HG02970 (cell line): ENCODE measurements around the gene CMTM1.
"Not testable (repeated sequence)": the region's sequence is repeated elsewhere in the genome, so short reads cannot be mapped to it uniquely, and the experiment has no call there.

Source experiments
- ATAC-seq: cut with Tn5 transposase; IDR thresholded peaks from one replicate; pipeline ENCODE4 v1.9.1; 2021; ENCODE audit warnings: mild to moderate bottlenecking, moderate library complexity, moderate number of reproducible peaks; ENCODE audit not compliant: unreplicated experiment, low FRiP score

The CMTM1 gene

DNA sequence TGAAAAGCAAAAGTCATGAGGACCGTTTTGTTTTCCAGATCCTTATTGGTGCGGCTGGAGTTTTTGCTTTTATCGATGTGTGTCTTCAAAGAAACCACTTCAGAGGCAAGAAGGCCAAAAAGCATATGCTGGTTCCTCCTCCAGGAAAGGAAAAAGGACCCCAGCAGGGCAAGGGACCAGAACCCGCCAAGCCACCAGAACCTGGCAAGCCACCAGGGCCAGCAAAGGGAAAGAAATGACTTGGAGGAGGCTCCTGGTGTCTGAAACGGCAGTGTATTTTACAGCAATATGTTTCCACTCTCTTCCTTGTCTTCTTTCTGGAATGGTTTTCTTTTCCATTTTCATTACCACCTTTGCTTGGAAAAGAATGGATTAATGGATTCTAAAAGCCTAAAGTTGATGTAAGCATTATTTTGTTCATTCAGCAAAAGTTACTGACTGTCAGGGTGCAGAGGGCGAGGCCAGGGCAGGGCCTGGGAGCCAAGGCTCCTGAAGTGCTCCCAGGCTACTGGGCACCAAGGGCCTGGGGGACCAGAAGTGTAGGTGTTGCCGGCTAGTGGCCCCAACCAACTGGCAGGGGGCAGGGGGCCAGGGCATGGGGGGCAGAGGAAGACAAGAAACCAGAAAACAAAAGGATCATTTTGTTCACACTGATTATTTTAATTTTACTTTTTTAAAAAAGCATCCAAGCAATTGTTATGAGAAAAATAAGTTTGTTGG lies 21.8 kb downstream of the CMTM1 start:
- ATAC-seq: no peak

- no peak for ATAC-seq
Measured at GRCh38 chr16:66588981-66589713, 22.9 kb downstream of the CMTM1 start.

- ATAC-seq: no peak
Measured at GRCh38 chr16:66590322-66590721, 24.1 kb downstream of the CMTM1 start.

- no peak for ATAC-seq
Measured at GRCh38 chr16:66591018-66591417, 24.8 kb downstream of the CMTM1 start.

DNA sequence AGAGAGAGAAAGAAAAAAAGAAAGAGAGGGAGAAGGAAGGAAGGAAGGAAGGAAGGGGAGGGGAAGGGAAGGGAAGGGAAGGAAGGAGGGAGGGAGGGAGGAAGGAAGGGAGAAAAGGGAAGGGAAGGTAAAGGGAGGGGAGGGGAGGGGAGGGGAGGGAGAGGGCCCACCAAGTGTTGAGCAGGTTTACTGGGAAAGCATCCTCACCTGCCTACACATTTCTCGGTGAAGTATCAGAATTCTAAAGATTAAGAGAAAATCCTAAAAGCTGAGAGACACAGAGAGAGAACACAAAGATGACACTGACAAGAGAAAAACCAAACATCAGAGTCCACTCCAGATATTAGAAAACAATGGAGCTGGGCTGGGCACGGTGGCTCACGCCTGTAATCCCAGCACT lies 26.0 kb downstream of the CMTM1 start:
- no peak for ATAC-seq

DNA sequence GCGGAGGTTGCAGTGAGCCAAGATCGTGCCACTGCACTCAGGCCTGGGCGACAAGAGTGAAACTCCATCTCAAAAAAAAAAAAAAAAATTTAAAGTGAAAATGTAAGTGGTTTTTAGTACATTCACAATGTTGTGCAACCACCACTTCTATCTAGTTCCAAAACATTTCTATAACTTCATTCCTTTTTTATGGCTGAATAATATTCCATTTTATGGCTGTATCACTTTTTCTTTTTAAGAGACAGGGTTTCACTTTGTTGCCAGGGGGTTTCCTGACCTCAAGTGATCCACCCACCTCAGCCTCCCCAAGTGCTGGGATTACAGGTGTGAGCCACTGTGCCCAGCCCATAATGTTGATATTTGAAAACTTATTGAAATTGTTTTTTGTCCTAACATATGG lies 26.6 kb downstream of the CMTM1 start:
- no peak for ATAC-seq

DNA sequence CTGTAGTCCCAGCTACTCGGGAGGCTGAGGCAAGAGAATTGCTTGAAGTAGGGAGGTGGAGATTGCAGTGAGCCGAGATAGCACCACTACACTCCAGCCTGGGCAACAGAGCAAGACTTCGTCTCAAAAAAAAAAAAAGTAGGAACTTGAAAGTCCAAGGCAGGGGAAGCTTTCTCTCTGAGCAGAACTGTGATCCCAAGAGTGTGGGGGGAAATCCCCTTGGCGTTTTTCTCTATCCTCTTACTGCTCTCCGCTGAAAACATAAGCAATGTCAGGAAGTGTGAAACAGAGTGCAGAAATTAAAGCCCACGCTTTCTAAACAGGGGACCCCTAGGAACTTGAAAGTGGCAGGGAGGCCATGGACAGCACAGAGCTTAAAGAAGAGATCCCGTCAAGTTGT lies 28.5 kb downstream of the CMTM1 start:
- no peak for ATAC-seq

DNA sequence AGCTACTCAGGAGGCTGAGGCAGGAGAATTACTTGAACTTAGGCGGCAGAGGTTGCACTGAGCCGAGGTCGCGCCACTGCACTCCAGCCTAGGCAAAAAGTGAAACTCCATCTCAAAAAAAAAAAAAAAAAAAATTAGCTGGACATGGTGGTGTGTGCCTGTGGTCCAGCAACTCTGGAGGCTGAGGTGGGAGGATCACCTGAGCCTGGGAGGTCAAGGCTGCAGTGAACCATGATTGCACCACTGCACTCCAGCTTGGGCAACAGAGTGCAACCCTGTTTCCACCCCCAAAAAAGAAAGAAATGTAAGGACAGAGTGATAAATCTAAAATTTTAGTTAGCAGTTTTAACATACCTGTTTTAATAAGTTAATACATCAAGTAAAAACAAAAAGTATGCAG lies 30.3 kb downstream of the CMTM1 start:
- not testable (repeated sequence) for ATAC-seq

DNA sequence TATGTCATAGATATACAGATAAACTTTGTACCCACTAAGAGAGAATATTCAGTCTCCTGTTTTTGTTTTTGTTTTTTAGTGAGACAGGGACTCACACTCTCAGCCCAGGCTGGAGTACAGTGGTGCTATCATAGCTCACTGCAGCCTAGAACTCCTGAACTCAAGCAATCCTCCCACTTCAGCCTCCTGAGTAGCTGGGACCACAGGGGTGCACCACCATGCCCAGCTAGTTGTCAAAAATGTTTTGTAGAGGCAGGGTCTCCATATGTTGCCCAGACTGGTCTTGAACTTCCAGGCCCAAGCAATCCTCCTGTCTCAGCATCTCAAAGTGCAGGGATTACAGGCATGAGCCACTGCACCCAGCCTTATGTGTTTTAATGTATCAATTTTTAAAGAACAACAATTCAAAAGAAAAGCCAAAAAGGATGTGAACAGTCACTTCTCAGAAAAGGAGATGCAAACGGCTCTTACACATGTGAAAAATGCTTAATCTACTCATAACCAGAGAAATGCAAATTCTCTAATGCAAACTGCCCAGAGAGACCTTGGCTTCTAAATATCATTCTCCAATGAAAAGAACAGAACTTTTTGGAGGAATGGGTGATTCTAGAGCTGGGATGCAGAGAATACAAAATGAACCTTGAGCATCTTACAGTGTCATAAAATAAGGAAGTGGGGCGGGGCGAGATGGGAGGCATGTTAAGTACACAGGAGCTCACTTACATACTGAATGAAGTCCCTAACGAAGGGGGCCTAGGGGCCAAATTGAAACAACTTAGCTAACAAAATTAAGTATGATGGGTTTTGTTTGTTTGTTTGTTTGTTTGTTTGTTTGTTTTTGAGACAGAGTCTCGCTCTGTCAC lies 31.0 kb downstream of the CMTM1 start:
- no peak for ATAC-seq

DNA sequence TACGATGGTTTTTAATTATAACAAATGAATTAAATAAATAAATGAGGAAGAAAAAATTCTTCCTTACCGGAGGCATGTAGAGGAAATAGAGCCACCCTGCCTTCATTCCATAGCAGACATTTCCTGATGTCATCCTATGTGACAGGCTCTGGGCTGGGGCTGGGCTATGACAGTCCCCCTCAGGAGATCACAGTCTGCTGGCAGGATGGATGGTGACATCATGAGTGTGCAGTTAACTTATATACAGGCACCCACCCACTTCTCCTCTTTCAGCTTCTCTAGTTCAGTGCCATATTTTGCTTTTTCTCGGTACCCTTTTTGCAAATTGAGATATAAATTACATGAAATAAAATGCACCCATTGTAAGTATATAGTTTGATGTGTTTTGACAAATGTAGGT lies 31.9 kb downstream of the CMTM1 start:
- no peak for ATAC-seq

- ATAC-seq: no peak
Measured at GRCh38 chr16:66599726-66600125, 33.5 kb downstream of the CMTM1 start.

DNA sequence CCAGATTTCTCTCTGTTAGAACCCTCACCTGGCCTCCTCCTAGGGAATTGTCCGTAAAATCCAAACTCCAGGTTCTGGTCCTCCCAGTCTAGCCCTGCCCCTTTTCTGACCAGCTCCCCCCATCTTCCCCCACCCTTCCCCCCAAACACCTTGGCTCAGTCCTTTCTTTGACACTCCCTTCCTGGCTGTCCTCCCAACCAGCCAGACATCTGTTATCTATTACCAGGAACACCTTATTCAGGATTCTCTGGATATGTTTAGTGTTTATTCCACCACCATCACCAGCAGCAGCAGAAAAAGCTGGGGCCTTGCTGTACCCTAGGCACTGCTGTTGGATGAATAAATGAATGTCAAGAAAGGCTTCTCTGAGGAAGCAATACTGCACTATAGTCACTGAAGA lies 34.2 kb downstream of the CMTM1 start:
- ATAC-seq: no peak

GRCh38 chr16:66601471-66601870 lies 35.2 kb downstream of the CMTM1 start:
- ATAC-seq: no peak

- no peak for ATAC-seq
Measured at GRCh38 chr16:66603537-66604375, 37.5 kb downstream of the CMTM1 start.

GRCh38 chr16:66604376-66605176 lies 38.3 kb downstream of the CMTM1 start, which contains the start of gene CMTM3:
CMTM3 (plus strand) TSS chr16:66604704; CDS start chr16:66604806, 102 bp downstream.
- peak; percentile 46 for ATAC-seq

DNA sequence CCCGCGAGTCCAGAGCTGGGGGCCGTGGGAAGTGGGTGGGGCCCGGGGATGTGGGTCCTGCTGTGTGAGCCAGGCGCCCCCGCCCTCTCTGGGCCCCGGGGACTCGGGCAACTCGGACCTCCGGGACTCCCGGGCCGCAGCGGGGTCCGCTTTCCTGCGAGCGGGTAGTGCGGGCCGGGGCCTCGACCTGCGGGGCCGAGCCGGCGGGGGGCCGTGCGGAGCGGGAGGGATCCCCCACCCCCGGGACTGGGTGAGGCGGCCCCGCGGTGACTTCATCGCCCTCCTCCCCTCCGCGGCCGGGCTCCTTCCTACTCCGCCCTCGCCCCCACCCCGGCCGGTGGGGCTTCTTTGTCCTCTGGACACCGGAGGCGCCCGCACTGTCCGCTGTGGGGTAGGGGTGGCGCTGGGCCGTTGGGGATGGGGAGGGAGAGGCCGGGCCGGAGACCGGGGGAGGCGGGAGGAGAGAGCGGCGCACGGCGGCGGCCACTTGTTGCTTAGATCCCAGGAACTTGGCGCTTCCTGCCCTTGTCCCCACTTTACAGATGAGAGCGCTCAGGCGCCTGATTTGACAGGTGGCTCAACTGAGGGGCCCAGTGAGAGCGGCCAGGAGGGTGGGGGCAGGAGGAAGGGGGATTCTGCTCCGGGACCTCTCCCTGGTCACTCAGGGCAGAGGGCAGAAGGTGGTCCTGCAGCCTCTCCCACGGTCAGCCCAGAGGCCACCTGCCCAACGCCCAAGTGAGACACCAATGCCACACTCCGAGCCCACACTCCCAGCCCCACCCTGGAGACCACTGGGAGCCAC lies 39.1 kb downstream of the CMTM1 start:
- peak; percentile 6 for ATAC-seq

DNA sequence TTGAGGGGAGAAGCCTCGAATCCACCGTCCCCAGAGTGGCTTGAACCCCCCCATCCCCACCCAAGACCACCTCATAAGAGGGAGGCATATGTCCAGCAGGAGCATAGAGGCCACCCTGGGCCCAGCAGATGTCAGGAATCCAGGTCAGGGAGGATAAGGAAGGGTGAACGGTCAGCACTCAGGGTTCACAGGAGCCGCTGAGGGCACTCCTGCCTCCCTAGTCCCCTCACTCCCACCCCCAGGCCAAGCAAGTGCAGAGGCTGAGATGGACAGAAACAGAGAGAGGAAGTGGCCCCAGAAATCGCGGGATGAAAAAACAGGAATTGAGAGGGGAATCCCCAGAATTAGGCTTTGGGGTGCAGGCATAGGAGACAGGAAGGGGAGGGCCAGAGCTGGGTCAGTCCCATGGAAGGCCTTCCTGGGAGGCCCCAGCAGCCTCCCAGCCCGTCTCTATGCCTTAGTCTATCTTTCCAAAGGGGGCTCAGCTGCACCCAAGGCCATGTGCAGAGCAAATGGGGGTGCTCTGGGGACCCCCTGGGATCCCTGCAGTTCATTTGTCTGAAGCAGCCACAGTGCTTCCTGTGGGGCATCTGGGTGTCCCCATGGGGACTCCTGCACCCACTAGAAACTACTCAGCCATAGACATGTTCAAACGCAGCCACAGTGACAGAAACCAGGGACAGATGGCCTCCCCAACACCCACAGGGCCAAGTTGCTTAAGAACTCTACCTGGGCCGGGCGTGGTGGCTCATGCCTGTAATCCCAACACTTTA lies 39.9 kb downstream of the CMTM1 start:
- ATAC-seq: no peak
